HepG2 (cell line): ENCODE results near the gene F7. TPM values are rescaled to one million over a fixed set of nuclear protein-coding genes. Genes with fewer than 3 reads are reported as not detected.

Experiments
- ATAC-seq: fragments of 200-7000 bp; cut with Tn5 transposase; 3 replicates; pipeline ENCODE4 v1.9.1; 2020; ENCODE audit warnings: mild to moderate bottlenecking, moderate library complexity
- BruUV-seq: library from RNA; stranded (reverse); fragments of 400-500 nt; replicated peaks from 2 replicates; lab custom pipeline; 2021; lab: Mats Ljungman, UMichigan
- CTCF ChIA-PET: fragments of 300-600 bp; formaldehyde crosslinking; extraction: SDS; loops from one replicate; lab custom pipeline; 2021; ENCODE audit warnings: low total read pairs, inconsistent platforms, low intra/inter-chr PET ratio; lab: Yijun Ruan, JAX
- POLR2A ChIA-PET: fragments of 350-600 bp; sonication (Branson Sonifier 250); formaldehyde crosslinking; loops from one replicate; lab custom pipeline; 2020; ENCODE audit warnings: antibody characterized with exemption, inconsistent platforms; lab: Yijun Ruan, JAX
- DNase-seq: peaks from one replicate; pipeline ENCODE4 v3.0.0-alpha.2; 2015; ENCODE audit warnings: low spot score
- FAIRE-seq: peaks from 3 replicates; lab custom pipeline; 2011; peaks lifted over from hg19 to GRCh38; lab: Jason Lieb, UNC
- H2AFZ ChIP-seq: one replicate; pipeline ENCODE4 v1.6.1; 2011; ENCODE audit warnings: low read length, inconsistent platforms
- H3K27ac ChIP-seq: fragments of 300-600 bp; 3 replicates; pipeline ENCODE4 v1.8.0; 2011; ENCODE audit warnings: mixed run types, mild to moderate bottlenecking, mixed read lengths, low read length, inconsistent platforms; ENCODE audit not compliant: insufficient read depth; ENCODE audit errors: extremely low read length
- H3K27me3 ChIP-seq, 2 experiments: fragments of 200-600 bp in 1 of 2; 2 replicates in 1 of 2; 3 replicates in 1 of 2; pipeline versions ENCODE4 v1.6.0 to v1.8.0; 2011; ENCODE audit warnings: low read length in 2 of 2, mild to moderate bottlenecking in 2 of 2, moderate library complexity in 2 of 2, inconsistent platforms in 1 of 2; ENCODE audit not compliant: insufficient read depth in 2 of 2, control insufficient read depth in 1 of 2
- H3K36me3 ChIP-seq, 2 experiments: fragments of 200-600 bp in 1 of 2; replicated peaks in 1 of 2; 2 replicates in 1 of 2; 3 replicates in 1 of 2; pipeline versions ENCODE4 v1.5.1 to v1.8.0; 2011; ENCODE audit warnings: low read length in 2 of 2, inconsistent platforms in 1 of 2; ENCODE audit not compliant: insufficient read depth in 2 of 2, control insufficient read depth in 1 of 2
- H3K4me1 ChIP-seq: 2 replicates; pipeline ENCODE4 v1.5.1; 2012; ENCODE audit warnings: low read length, inconsistent platforms; ENCODE audit not compliant: insufficient read depth
- H3K4me2 ChIP-seq: 2 replicates; pipeline ENCODE4 v1.6.0; 2011; ENCODE audit warnings: low read depth, low read length, inconsistent platforms
- H3K4me3 ChIP-seq, 3 experiments: fragments of 200-600 bp in 1 of 3; sonication (generic), shearing (Covaris generic) in 1 of 3; replicated peaks in 1 of 3; 2 replicates each; pipeline ENCODE4 v1.5.1; 2011 to 2016; ENCODE audit warnings: low read length in 3 of 3, inconsistent platforms in 2 of 3, low read depth in 2 of 3, mild to moderate bottlenecking in 2 of 3, control low read depth in 1 of 3, mixed read lengths in 1 of 3; ENCODE audit not compliant: insufficient read depth in 1 of 3
- H3K79me2 ChIP-seq: one replicate; pipeline ENCODE4 v1.6.1; 2011; ENCODE audit warnings: low read length, inconsistent platforms; ENCODE audit not compliant: insufficient read depth
- H3K9ac ChIP-seq: 2 replicates; pipeline ENCODE4 v1.6.0; 2011; ENCODE audit warnings: mild to moderate bottlenecking, low read depth, low read length, inconsistent platforms; ENCODE audit not compliant: insufficient read depth
- H3K9me3 ChIP-seq: 2 replicates; pipeline ENCODE4 v1.5.1; 2012; ENCODE audit warnings: mild to moderate bottlenecking, low read length
- H4K20me1 ChIP-seq: 2 replicates; pipeline ENCODE4 v1.6.0; 2011; ENCODE audit warnings: inconsistent platforms, mild to moderate bottlenecking, low read length, moderate library complexity; ENCODE audit not compliant: insufficient read depth
- CEBPB ChIP-seq: IDR thresholded peaks from 2 replicates; pipeline ENCODE4 v1.6.1; 2011; ENCODE audit warnings: low read depth, low read length, improper control_type of control experiment, borderline replicate concordance
- HOXA5 ChIP-seq: sonication (generic); formaldehyde crosslinking; IDR thresholded peaks from 2 replicates; pipeline ENCODE4 v1.4.0; 2020; ENCODE audit warnings: missing genetic modification reagents
- ISL2 ChIP-seq: sonication (generic); formaldehyde crosslinking; IDR thresholded peaks from 2 replicates; pipeline ENCODE4 v1.5.0; 2020; ENCODE audit warnings: missing genetic modification reagents
- ONECUT2 ChIP-seq: sonication (generic); formaldehyde crosslinking; IDR thresholded peaks from 2 replicates; pipeline ENCODE4 v1.4.0; 2020; ENCODE audit warnings: missing genetic modification reagents
- SMAD9 ChIP-seq: sonication (generic); formaldehyde crosslinking; IDR thresholded peaks from 2 replicates; pipeline ENCODE4 v1.5.1; 2020; ENCODE audit warnings: mild to moderate bottlenecking, missing genetic modification reagents
- ZFX ChIP-seq: sonication (generic); formaldehyde crosslinking; IDR thresholded peaks from 2 replicates; pipeline ENCODE4 v1.4.0; 2020; ENCODE audit warnings: mild to moderate bottlenecking, low read depth, missing genetic modification reagents, moderate library complexity
- ZNF335 ChIP-seq: sonication (generic); formaldehyde crosslinking; IDR thresholded peaks from 2 replicates; pipeline ENCODE4 v1.4.0; 2020; ENCODE audit warnings: missing genetic modification reagents
- ZNF800 ChIP-seq: sonication (generic); formaldehyde crosslinking; IDR thresholded peaks from 2 replicates; pipeline ENCODE4 v1.4.0; 2020; ENCODE audit warnings: missing genetic modification reagents
- WGBS: methylation state at CpG from one replicate; pipeline ENCODE4 v1.1.6; 2017; ENCODE audit warnings: low lambda C conversion rate; 5-methylcytosine and 5-hydroxymethylcytosine counted together
- in situ Hi-C: cut with HindIII; loops from 2 replicates; pipeline ENCODE4 v1.10.0; 2017; ENCODE audit warnings: low pct_unique_long_range_greater_than_20kb; ENCODE audit not compliant: extremely low pct_ligation_motif_present
- intact Hi-C: fragments of 100-400 bp; cut with micrococcal nuclease; formaldehyde crosslinking; loops from one replicate; pipeline ENCODE4 v1.10.0; 2022; ENCODE audit not compliant: unreplicated experiment
- polyA plus RNA-seq, 8 experiments: library from polyadenylated mRNA; depleted of rRNA in 3 of 8; stranded (reverse) in 7 of 8; unstranded in 1 of 8; fragments of >200 nt; fragmentation: Illumina TruSeq in 4 of 8; extraction: Trizol in 4 of 8; gene quantifications; 2 replicates each; pipeline versions ENCODE4 v1.2.1 to v1.2.3, GENCODE V29; 2011 to 2016; ENCODE audit warnings: low read depth in 4 of 8, missing spikeins in 1 of 8, mixed read lengths in 1 of 8; ENCODE audit not compliant: insufficient read depth in 1 of 8
- total RNA-seq, 5 experiments: library from RNA; depleted of rRNA; stranded (reverse); fragments of >200 nt; fragmentation: Illumina TruSeq; extraction: Trizol; gene quantifications; 2 replicates each; pipeline ENCODE4 v1.2.3, GENCODE V29; 2016; ENCODE audit warnings: low read depth in 1 of 5
- TF ChIP-seq, protein P1 (sequence below): sonication (generic); formaldehyde crosslinking; IDR thresholded peaks from 2 replicates; pipeline ENCODE4 v1.9.0; 2021; ENCODE audit warnings: missing genetic modification reagents, borderline replicate concordance

Gene F7
- total and polyA plus RNA-seq, 2 of the 13 experiments (the other 11 are each of a cell fraction or from before 2014, with no cell fraction given): 12.6 to 26.5 TPM

GRCh38 chr13:113058988-113059850 lies 46.4 kb upstream of the F7 start:
- Histone ChIP-seq H3K27me3 (no peaks in the 10 kb centered on the region), H3K9ac (no peak overlapping the region), H3K36me3 (peaks cover 7 to 11% of the 10 kb centered on the region in 2 experiments; a peak in 3 of 5 replicates), H3K4me2 (no peak overlapping the region), H4K20me1 (no peaks in the 10 kb centered on the region), H3K9me3 (no peaks in the 10 kb centered on the region), H3K27ac (no peak overlapping the region), H2AFZ (no peak overlapping the region), H3K4me3 (no peak overlapping the region), H3K79me2 (no peaks in the 10 kb centered on the region), H3K4me1 (no peaks in the 10 kb centered on the region)
- in situ Hi-C loops (no loop called here), intact Hi-C loops (no loop called here)
- 95% methylated on average over 21 of the region's 22 CpGs for WGBS
- POLR2A ChIA-PET: no interaction called here
- CTCF ChIA-PET: no interaction called here
- ATAC-seq (peak; percentile 36), DNase-seq (no peak), FAIRE-seq (no peak)
- BruUV-seq: no TSS peak
- TF ChIP-seq CEBPB (peak; percentile 72; the same call in 1 of the 2 replicates), ZNF335 (no peak)

DNA sequence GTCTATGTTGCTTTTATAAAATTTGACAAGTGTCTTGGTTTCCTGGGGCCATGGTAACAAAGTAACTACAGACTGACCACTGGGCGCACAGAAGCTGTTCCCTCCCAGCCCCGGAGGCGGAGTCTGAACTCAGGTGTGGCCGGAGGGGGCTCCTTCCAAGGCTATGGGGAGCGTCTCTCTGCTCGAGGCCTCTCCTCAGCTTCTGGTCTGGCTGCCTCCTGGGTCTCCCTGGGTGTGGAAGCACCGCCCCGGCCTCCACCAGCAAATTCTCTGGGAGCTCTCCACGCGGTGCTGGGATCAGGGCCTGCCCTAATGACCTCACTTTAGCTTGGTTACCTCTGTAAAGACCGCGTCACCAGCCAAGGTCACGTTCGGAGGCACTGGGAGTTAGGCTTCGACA lies 45.7 kb upstream of the F7 start:
- FAIRE-seq: no peak
- in situ Hi-C loops: no loop called here
- Histone ChIP-seq H3K4me2 (no peak overlapping the region), H3K27me3 (no peaks in the 10 kb centered on the region), H4K20me1 (no peaks in the 10 kb centered on the region), H3K36me3 (peaks cover 11 to 17% of the 10 kb centered on the region in 2 experiments; a peak in 3 of 5 replicates), H3K4me3 (no peak overlapping the region), H2AFZ (no peak overlapping the region), H3K79me2 (no peaks in the 10 kb centered on the region), H3K27ac (no peak overlapping the region), H3K9me3 (no peaks in the 10 kb centered on the region), H3K4me1 (no peaks in the 10 kb centered on the region), H3K9ac (no peak overlapping the region)
- ChIA-PET POLR2A (no interaction called here), CTCF (no interaction called here)
- no TSS peak for BruUV-seq
- TF ChIP-seq ONECUT2 (CRISPR knock-in tag) (no peak), ZFX (no peak), ISL2 (CRISPR knock-in tag) (no peak), SMAD9 (CRISPR knock-in tag) (no peak), HOXA5 (CRISPR knock-in tag) (no peak), ZNF800 (CRISPR knock-in tag) (no peak)
- TF ChIP-seq, protein P1, sequence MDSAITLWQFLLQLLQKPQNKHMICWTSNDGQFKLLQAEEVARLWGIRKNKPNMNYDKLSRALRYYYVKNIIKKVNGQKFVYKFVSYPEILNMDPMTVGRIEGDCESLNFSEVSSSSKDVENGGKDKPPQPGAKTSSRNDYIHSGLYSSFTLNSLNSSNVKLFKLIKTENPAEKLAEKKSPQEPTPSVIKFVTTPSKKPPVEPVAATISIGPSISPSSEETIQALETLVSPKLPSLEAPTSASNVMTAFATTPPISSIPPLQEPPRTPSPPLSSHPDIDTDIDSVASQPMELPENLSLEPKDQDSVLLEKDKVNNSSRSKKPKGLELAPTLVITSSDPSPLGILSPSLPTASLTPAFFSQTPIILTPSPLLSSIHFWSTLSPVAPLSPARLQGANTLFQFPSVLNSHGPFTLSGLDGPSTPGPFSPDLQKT: no peak
- ATAC-seq: no peak
- 96% methylated on average over 15 of the region's 15 CpGs for WGBS
- DNase-seq: no peak
- intact Hi-C loops: no loop called here
